T-cell (primary cell): ENCODE results near the gene TLX1. TPM values are rescaled to one million over a fixed set of nuclear protein-coding genes. Genes with fewer than 3 reads are reported as not detected.

Experiments
- ATAC-seq, 4 experiments: fragments of 200-7000 bp in 3 of 4; fragments of 150-1000 bp in 1 of 4; cut with Tn5 transposase; replicated peaks in 1 of 4; 1 replicate in 3 of 4; 2 replicates in 1 of 4; pipeline ENCODE4 v1.10.0; 2021; ENCODE audit warnings: moderate library complexity in 3 of 4, mild to moderate bottlenecking in 2 of 4, moderate number of reproducible peaks in 1 of 4
- CTCF ChIA-PET, 2 donors: fragments of 300-600 bp; sonication (Branson Sonifier 250); formaldehyde crosslinking; loops; one replicate each; lab custom pipeline; 2022; ENCODE audit warnings: antibody characterized with exemption in 2 of 2; lab: Charles Lee
- POLR2A ChIA-PET, 2 donors: fragments of 300-600 bp; sonication (Branson Sonifier 250); formaldehyde crosslinking; loops; one replicate each; lab custom pipeline; 2022; ENCODE audit warnings: antibody characterized with exemption in 2 of 2; lab: Charles Lee
- DNase-seq, 35 experiments: peaks; one replicate each; pipeline versions ENCODE4 v3.0.0 to v3.0.0-alpha.2; 2013 to 2023
- H3K27ac ChIP-seq: one replicate; pipeline ENCODE4 v1.5.1; 2013; ENCODE audit warnings: low read length
- H3K27me3 ChIP-seq, 2 experiments: replicated peaks in 1 of 2; 1 replicate in 1 of 2; 2 replicates in 1 of 2; pipeline versions ENCODE4 v1.6.1 to v1.7.0; 2013; ENCODE audit warnings: low read length in 1 of 2, mixed read lengths in 1 of 2; ENCODE audit not compliant: control insufficient read depth in 2 of 2, insufficient read depth in 2 of 2; ENCODE audit errors: extremely low read depth in 1 of 2
- H3K36me3 ChIP-seq, 2 donors: 1 replicate in 1 of 2; 2 replicates in 1 of 2; pipeline versions ENCODE4 v1.6.1 to v1.7.0; 2013; ENCODE audit warnings: low read length in 1 of 2; ENCODE audit not compliant: control insufficient read depth in 2 of 2, insufficient read depth in 1 of 2; ENCODE audit errors: extremely low read depth in 1 of 2
- H3K4me1 ChIP-seq, 2 experiments: 1 replicate in 1 of 2; 2 replicates in 1 of 2; pipeline versions ENCODE4 v1.6.1 to v1.7.0; 2013; ENCODE audit warnings: low read length in 2 of 2, mixed read lengths in 1 of 2; ENCODE audit not compliant: insufficient read depth in 2 of 2, control insufficient read depth in 1 of 2; ENCODE audit errors: extremely low read depth in 1 of 2
- H3K4me3 ChIP-seq, 2 donors: 1 replicate in 1 of 2; 2 replicates in 1 of 2; pipeline versions ENCODE4 v1.5.1 to v1.7.0; 2013; ENCODE audit warnings: mild to moderate bottlenecking in 2 of 2, low read length in 1 of 2, moderate library complexity in 1 of 2; ENCODE audit not compliant: control insufficient read depth in 1 of 2; ENCODE audit errors: extremely low read depth in 1 of 2
- H3K9me3 ChIP-seq: 2 replicates; pipeline ENCODE4 v1.7.0; 2013
- H3K27ac Mint-ChIP-seq, 2 donors: one replicate each; pipeline ENCODE4 v1.8.0; 2020 to 2021; ENCODE audit warnings: mild to moderate bottlenecking in 2 of 2, mixed read lengths in 2 of 2
- H3K27me3 Mint-ChIP-seq, 2 donors: one replicate each; pipeline ENCODE4 v1.8.0; 2021 to 2022; ENCODE audit warnings: mixed read lengths in 2 of 2
- H3K36me3 Mint-ChIP-seq: one replicate; pipeline ENCODE4 v1.8.0; 2021; ENCODE audit warnings: mixed read lengths
- H3K4me1 Mint-ChIP-seq, 3 donors: one replicate each; pipeline ENCODE4 v1.8.0; 2020 to 2022; ENCODE audit warnings: mixed read lengths in 3 of 3, mild to moderate bottlenecking in 1 of 3
- H3K4me3 Mint-ChIP-seq, 3 donors: one replicate each; pipeline ENCODE4 v1.8.0; 2020 to 2022; ENCODE audit warnings: mild to moderate bottlenecking in 3 of 3, mixed read lengths in 3 of 3, moderate library complexity in 3 of 3
- H3K9me3 Mint-ChIP-seq, 3 donors: one replicate each; pipeline ENCODE4 v1.8.0; 2020 to 2022; ENCODE audit warnings: mixed read lengths in 3 of 3
- WGBS: methylation state at CpG from one replicate; pipeline ENCODE4 v1.1.5; 2013; ENCODE audit warnings: missing lambda C conversion rate; ENCODE audit not compliant: insufficient coverage; 5-methylcytosine and 5-hydroxymethylcytosine counted together
- total RNA-seq, 35 experiments: library from RNA in 6 of 35; stranded (reverse) in 6 of 35; fragments of 120-200 nt in 1 of 35; gene quantifications; one replicate each; pipeline versions ENCODE4 v1.2.1 to v1.2.4 and lab custom pipeline; 2013 to 2026

TLX1 gene
- total RNA-seq, 5 donors from 2014 or later (not counting 1 experiment from before 2014, with no cell fraction given) = not detected

DNA sequence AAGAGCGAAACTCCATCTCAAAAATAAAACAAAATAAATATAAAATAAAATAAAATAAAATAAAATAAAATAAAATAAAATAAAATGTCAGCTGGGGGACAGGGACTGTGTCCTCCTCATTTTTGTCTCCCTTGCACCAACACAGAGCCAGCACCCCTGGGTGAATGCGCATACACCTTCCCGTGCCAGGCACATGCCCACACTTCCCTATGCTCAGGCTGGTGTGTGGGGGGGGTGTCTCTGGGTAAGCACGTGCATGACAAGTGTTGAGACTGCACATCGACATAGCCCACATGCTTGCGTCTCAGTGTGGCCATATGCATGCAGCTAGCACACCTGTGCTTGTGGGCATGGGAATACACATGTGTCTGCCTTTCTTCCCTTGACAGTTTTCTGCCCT is 24.7 kb upstream of the TLX1 start:
- 60% methylated on average over 1 of the region's 6 CpGs for WGBS
- Mint-ChIP-seq H3K27ac (no peak overlapping the region), H3K4me1 (no peaks in the 10 kb centered on the region), H3K9me3 (no peaks in the 10 kb centered on the region), H3K4me3 (no peak overlapping the region), H3K36me3 (no peaks in the 10 kb centered on the region), H3K27me3 (peaks cover 26 to 62% of the 10 kb centered on the region in 2 donors)
- no peak for DNase-seq
- ATAC-seq = no peak
- Histone ChIP-seq H3K36me3 (no peaks in the 10 kb centered on the region), H3K4me3 (no peak overlapping the region), H3K4me1 (no peaks in the 10 kb centered on the region), H3K9me3 (no peaks in the 10 kb centered on the region), H3K27ac (no peak overlapping the region), H3K27me3 (peaks cover 0 to 62% of the 10 kb centered on the region in 2 experiments)
- CTCF ChIA-PET = no interaction called here
- POLR2A ChIA-PET = no interaction called here

DNA sequence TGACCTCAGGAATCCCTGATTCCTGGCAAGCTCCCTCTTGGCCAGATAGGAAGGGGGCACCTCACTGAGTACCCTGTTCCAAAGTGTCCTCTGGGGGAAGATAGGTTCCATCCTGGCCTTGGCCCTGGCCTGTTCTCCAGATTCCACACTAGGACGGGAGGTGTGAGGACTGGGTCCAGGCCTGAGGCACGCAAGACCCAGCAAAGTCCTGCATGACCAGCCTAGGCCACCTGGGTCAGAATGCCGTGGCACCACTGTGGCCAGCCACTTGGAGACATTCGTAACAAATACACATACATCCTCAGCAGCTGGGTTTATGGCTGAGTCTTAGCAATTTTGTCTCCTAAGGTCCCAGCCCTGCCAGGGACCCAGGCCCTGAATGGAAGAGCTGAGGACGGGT is 23.3 kb upstream of the TLX1 start:
- no peak for ATAC-seq
- H3K27me3 Mint-ChIP-seq = peaks cover 20 to 61% of the 10 kb centered on the region in 2 donors
- POLR2A ChIA-PET = no interaction called here

DNA sequence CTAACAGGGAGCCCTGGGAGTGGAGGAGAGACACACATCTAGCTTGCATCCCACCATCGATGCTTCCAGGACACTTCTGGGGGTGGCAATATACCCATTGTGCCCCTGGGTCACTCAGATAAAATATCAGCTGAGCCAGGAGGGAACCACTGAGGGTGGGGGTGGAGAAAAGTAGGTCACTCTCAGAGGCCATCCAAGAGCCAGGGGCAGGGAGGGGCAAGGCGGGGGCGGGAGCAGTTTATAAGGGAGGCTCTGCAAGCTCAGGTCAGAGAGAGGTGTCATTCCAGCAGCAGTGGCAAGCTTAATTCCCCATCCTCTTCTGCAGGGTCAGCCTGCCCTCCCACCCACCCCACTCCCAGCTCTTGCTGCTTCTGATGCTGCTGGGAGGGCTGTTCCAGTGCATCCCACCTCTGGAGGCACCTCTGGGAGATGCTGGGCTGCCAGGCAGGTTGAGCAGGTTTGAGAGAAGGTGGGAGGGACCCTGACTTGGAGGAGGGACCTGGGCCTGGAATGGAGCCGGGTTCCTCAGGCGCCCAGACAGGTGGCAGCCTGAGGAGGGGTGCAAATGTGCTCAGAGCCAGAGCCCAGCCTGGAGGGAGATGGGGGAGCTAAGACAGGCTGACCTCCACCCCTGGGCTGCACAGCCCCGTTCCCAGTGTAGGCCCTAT is 20.1 kb upstream of the TLX1 start:
- H3K36me3 ChIP-seq = no peaks in the 10 kb centered on the region
- CTCF ChIA-PET = interaction anchor here in 1 of 2 donors (0.6 kb wide), 1 partner anchor 21 kb away, joined by 3 read pairs; no protein-coding TSS in a partner anchor

More for the DNA sequence above, 23.3 kb upstream of the TLX1 start:
- H3K4me1 ChIP-seq = no peaks in the 10 kb centered on the region
- no peak overlapping the region for H3K4me3 ChIP-seq
- Mint-ChIP-seq H3K4me3 (no peak overlapping the region), H3K36me3 (no peaks in the 10 kb centered on the region), H3K9me3 (no peaks in the 10 kb centered on the region), H3K4me1 (no peaks in the 10 kb centered on the region), H3K27ac (no peak overlapping the region)
- H3K27me3 ChIP-seq = peaks cover 0 to 64% of the 10 kb centered on the region in 2 experiments
- no peak for DNase-seq
- no peaks in the 10 kb centered on the region for H3K9me3 ChIP-seq
- CTCF ChIA-PET = no interaction called here
- H3K36me3 ChIP-seq = no peaks in the 10 kb centered on the region
- 78% methylated on average over 4 of the region's 5 CpGs for WGBS
- H3K27ac ChIP-seq = no peak overlapping the region

DNA sequence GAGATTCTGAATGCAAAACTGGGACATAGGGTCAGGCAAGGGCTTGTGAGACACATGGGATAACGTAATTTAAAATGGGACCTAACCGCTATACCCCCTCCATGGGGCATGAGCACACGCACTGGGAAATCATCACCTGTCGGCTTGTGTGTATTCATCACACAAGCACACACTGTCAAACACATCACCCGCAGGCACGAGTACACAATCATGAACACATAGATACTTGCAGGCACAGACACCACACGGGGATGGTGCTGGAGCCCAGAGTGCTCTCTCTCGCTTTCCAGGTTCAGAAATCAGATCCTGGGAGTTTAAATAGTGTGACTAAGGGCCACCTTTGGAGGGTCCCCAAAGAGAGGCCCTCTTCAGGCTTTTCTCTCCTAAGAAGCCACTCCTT is 19.6 kb upstream of the TLX1 start:
- ATAC-seq = no peak
- ChIA-PET CTCF (no interaction called here), POLR2A (no interaction called here)
- 80% methylated on average over 2 of the region's 8 CpGs for WGBS
- Histone ChIP-seq H3K36me3 (no peaks in the 10 kb centered on the region), H3K4me3 (no peak overlapping the region), H3K9me3 (no peaks in the 10 kb centered on the region), H3K27me3 (peaks cover 7 to 69% of the 10 kb centered on the region in 2 experiments), H3K27ac (no peak overlapping the region), H3K4me1 (no peaks in the 10 kb centered on the region)
- H3K4me1 Mint-ChIP-seq = no peaks in the 10 kb centered on the region
- H3K4me3 Mint-ChIP-seq = no peak overlapping the region
- H3K36me3 Mint-ChIP-seq = no peaks in the 10 kb centered on the region
- peaks cover 35 to 61% of the 10 kb centered on the region in 2 donors for H3K27me3 Mint-ChIP-seq
- DNase-seq = no peak
- H3K27ac Mint-ChIP-seq = no peak overlapping the region
- H3K9me3 Mint-ChIP-seq = no peaks in the 10 kb centered on the region

More for the DNA sequence above, 20.1 kb upstream of the TLX1 start:
- DNase-seq = no peak
- Histone ChIP-seq H3K27me3 (peaks cover 7 to 68% of the 10 kb centered on the region in 2 experiments), H3K27ac (no peak overlapping the region), H3K4me1 (no peaks in the 10 kb centered on the region), H3K9me3 (no peaks in the 10 kb centered on the region), H3K4me3 (no peak overlapping the region)
- no peak overlapping the region for H3K4me3 Mint-ChIP-seq
- POLR2A ChIA-PET = no interaction called here
- no peaks in the 10 kb centered on the region for H3K36me3 Mint-ChIP-seq
- no peak overlapping the region for H3K27ac Mint-ChIP-seq
- H3K27me3 Mint-ChIP-seq = peaks cover 35 to 59% of the 10 kb centered on the region in 2 donors
- ATAC-seq = no peak
- no peaks in the 10 kb centered on the region for H3K4me1 Mint-ChIP-seq
- H3K9me3 Mint-ChIP-seq = no peaks in the 10 kb centered on the region
- WGBS = 76% methylated on average over 3 of the region's 6 CpGs

DNA sequence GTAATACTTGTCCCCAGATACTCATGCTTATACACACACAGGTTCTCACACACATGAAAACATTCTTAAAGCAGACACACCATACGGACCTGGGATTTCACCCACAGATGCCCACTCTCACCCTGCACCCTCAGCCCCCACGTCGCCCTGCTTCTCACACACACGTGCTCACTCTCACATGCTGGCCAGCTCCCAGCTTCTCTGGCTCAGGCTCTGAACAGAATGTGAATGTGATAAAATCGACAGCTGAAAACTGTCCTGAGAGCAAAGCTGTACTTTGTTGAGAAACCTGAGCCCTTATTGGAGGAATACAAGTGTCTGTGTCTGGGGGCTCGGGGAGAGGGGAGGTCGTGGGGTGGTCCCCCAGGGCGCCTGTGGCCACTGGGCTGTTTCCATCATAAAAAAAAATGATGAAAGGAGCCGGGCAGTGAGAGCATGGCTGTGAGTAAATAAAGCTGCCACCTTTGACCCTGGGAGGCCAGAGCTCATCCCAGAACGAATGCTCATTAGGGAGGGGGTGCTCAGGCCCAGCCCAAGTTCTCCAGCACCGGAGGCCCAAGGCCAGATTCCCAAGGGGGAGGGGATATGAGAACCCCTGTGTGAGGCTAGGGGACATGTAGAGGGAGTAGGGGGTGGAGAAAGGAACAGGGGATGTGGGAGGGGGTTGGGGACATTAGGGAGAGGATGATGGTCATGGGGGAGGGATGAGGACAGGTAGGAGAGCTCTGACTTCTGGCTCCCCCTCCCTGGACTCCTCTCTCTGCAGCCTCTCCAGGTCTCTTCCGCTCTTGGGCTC is 18.1 kb upstream of the TLX1 start:
- Histone ChIP-seq H3K9me3 (no peaks in the 10 kb centered on the region), H3K4me3 (no peak overlapping the region), H3K36me3 (no peaks in the 10 kb centered on the region), H3K4me1 (no peaks in the 10 kb centered on the region), H3K27ac (no peak overlapping the region), H3K27me3 (peaks cover 7 to 62% of the 10 kb centered on the region in 2 experiments)
- no peaks in the 10 kb centered on the region for H3K36me3 Mint-ChIP-seq
- POLR2A ChIA-PET = interaction anchor here in 1 of 2 donors (0.6 kb wide), 1 partner anchor 561 kb away, joined by 5 read pairs; no protein-coding TSS in a partner anchor
- ATAC-seq (no peak), DNase-seq (no peak)
- H3K4me3 Mint-ChIP-seq = no peak overlapping the region
- no peaks in the 10 kb centered on the region for H3K9me3 Mint-ChIP-seq
- WGBS = 31% methylated on average over 9 of the region's 12 CpGs
- H3K27me3 Mint-ChIP-seq = peaks cover 38 to 49% of the 10 kb centered on the region in 2 donors
- no peak overlapping the region for H3K27ac Mint-ChIP-seq
- CTCF ChIA-PET = no interaction called here
- no peaks in the 10 kb centered on the region for H3K4me1 Mint-ChIP-seq

DNA sequence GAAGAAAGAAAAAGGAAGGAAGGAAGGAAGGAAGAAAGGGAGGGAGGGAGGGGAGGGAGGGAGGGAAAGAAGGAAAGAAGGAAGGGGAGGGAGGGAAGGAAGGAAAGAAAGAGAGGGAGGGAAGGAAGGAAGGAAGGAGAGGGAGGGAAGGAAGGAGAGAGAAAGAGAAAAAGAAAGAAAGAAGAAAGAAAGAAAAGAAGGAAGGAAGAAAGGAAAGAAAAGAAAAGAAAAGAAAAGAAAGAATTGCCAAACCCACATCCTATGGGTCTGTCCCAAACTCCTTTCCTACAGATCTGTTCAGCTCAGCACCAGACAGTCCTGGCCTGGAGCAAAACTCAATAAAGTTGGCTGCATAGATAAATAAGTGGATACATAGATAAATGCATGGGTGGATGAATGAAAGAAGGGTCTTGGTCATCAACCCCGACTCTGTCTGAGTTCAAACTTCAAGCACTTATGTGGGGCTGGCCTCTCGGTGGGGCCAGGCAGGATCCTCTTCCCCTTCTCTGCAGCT is 17.2 kb upstream of the TLX1 start:
- Histone ChIP-seq H3K27me3 (peaks cover 10 to 54% of the 10 kb centered on the region in 2 experiments), H3K27ac (no peak overlapping the region), H3K4me1 (no peaks in the 10 kb centered on the region), H3K4me3 (no peak overlapping the region), H3K36me3 (no peaks in the 10 kb centered on the region), H3K9me3 (no peaks in the 10 kb centered on the region)
- Mint-ChIP-seq H3K36me3 (no peaks in the 10 kb centered on the region), H3K27me3 (peaks cover 39 to 45% of the 10 kb centered on the region in 2 donors), H3K27ac (no peak overlapping the region), H3K9me3 (no peaks in the 10 kb centered on the region), H3K4me3 (no peak overlapping the region), H3K4me1 (no peaks in the 10 kb centered on the region)
- DNase-seq (no peak), ATAC-seq (no peak)
- POLR2A ChIA-PET = no interaction called here
- CTCF ChIA-PET = no interaction called here
- 20% methylated on average over 1 of the region's 2 CpGs for WGBS
